Ovary (tissue), 9 donors: ENCODE measurements around the gene IL21R. TPM values are rescaled to one million over a fixed set of nuclear protein-coding genes. Genes with fewer than 3 reads are reported as not detected.

Source experiments
- DNase-seq, 5 donors: peaks; one replicate each; pipeline ENCODE4 v3.0.0-alpha.2; 2019 to 2020
- H3K27ac ChIP-seq, 2 donors: fragments of 200-600 bp; one replicate each; pipeline versions ENCODE4 v1.5.1 to v1.8.0; 2019 to 2022
- H3K27me3 ChIP-seq: fragments of 200-600 bp; one replicate; pipeline ENCODE4 v1.8.0; 2022
- H3K36me3 ChIP-seq: fragments of 200-600 bp; sonication (generic); one replicate; pipeline ENCODE4 v1.5.1; 2019
- H3K4me1 ChIP-seq: one replicate; pipeline ENCODE4 v1.8.1; 2013; ENCODE audit warnings: mild to moderate bottlenecking, moderate library complexity; ENCODE audit not compliant: insufficient read depth
- H3K4me3 ChIP-seq: fragments of 200-600 bp; sonication (generic); one replicate; pipeline ENCODE4 v1.5.1; 2017
- H3K9me3 ChIP-seq, 2 donors: fragments of 200-600 bp in 1 of 2; sonication (generic) in 1 of 2; one replicate each; pipeline versions ENCODE4 v1.5.1 to v1.8.1; 2013 to 2019; ENCODE audit warnings: mild to moderate bottlenecking in 1 of 2, moderate library complexity in 1 of 2
- EP300 ChIP-seq: sonication (generic); formaldehyde crosslinking; IDR thresholded peaks from one replicate; pipeline ENCODE4 v1.6.1; 2017; ENCODE audit warnings: antibody characterized with exemption
- POLR2A ChIP-seq: fragments of 450-650 bp; IDR thresholded peaks from one replicate; pipeline ENCODE4 v1.6.1; 2017; ENCODE audit warnings: antibody characterized with exemption, mild to moderate bottlenecking, moderate library complexity
- WGBS, 3 donors: extraction: QIAGEN DNeasy Blood & Tissue Kit in 1 of 3; methylation state at CpG; one replicate each; pipeline versions ENCODE4 v1.1.5 to v1.1.7; 2013 to 2017; 5-methylcytosine and 5-hydroxymethylcytosine counted together
- intact Hi-C, 4 donors: fragments of 100-400 bp; cut with DNase I; formaldehyde crosslinking; loops; one replicate each; pipeline versions ENCODE4 v1.11.0 to v1.15.1; 2022 to 2023
- polyA plus RNA-seq, 2 donors: library from polyadenylated mRNA; stranded (reverse); fragments of 200-250 nt in 1 of 2; fragments of 350-450 nt in 1 of 2; fragmentation: Illumina TruSeq in 1 of 2; extraction: RNeasy Lipid Tissue Mini Kit (QIAGEN cat#74804) in 1 of 2; gene quantifications; one replicate each; pipeline ENCODE4 v1.2.3, GENCODE V29; 2013 to 2014
- total RNA-seq, 7 donors: library from RNA; depleted of rRNA in 2 of 7; stranded (reverse); fragments of >200 nt in 2 of 7; fragmentation: NEBNext Ultra II Directional in 3 of 7; extraction: Animal tissue kit (Norgen Biotek cat#: 25700) in 3 of 7; gene quantifications; one replicate each; pipeline versions ENCODE4 v1.1.0 to v1.2.4, GENCODE V29; 2016 to 2023
- TF ChIP-seq, protein P1 (sequence below), 3 donors: fragments of 450-650 bp in 2 of 3; fragments of 200-600 bp in 1 of 3; IDR thresholded peaks; one replicate each; pipeline versions ENCODE4 v1.5.1 to v1.8.0; 2016 to 2022; ENCODE audit warnings: antibody characterized with exemption in 3 of 3, mild to moderate bottlenecking in 1 of 3
- donor health status: DM: no; HTN: no; CAD: no; lungs with moderate emphysema.
- donor health status: DM: no; HTN: no; CAD: no.
- donor health status: Bipolar disorder and iron deficiency.
- donor health status: DM: yes; HTN: yes; CAD: no.
- donor health status: DM: no; HTN: no; CAD: no.
- donor health status: DM: yes; HTN: yes; CAD: no.

IL21R gene
- total and polyA plus RNA-seq, 9 donors = 0.01 to 1.00 (median 0.23) TPM; not detected in 2

- no peaks in the 10 kb centered on the region for H3K27me3 ChIP-seq
- 74 to 84% (median 79%) methylated on average over 11 of the region's 11 CpGs for WGBS, 3 donors
These were observed 27.4 kb downstream of the IL21R start for GRCh38 chr16:27429330-27429871.

DNA sequence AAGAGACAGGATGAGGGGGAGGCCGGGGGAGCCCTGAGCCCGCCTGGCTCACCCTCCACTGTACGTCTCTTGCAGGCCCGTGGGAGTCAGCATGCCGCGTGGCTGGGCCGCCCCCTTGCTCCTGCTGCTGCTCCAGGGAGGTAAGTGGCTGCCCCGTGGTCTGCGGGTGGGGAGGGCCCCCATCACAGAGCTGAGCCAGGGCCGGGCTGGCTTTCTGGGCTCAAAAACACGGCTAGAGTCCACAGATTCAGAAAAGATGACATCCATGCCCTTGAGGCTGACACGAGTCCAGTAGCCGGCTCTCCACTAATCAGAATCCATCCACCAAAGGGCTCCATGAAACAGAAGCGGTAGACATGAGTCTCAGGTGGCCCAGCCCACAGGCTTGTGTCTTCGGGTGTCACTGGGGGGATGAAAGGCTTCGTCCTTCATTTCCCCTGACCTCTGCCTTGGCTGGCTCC, 28.0 kb downstream of the IL21R start:
- WGBS, 3 donors = 9 to 19% (median 13%) methylated on average over 16 of the region's 16 CpGs
- no peak for TF ChIP-seq POLR2A
- Histone ChIP-seq H3K4me3 (no peak overlapping the region), H3K4me1 (no peaks in the 10 kb centered on the region), H3K27me3 (no peaks in the 10 kb centered on the region), H3K9me3 (no peaks in the 10 kb centered on the region), H3K36me3 (no peaks in the 10 kb centered on the region), H3K27ac (no peak overlapping the region)
- DNase-seq = peak in 2 of 5 donors; percentile 2 to 3
- intact Hi-C loops = no loop called here

More at GRCh38 chr16:27429330-27429871, 27.4 kb downstream of the IL21R start:
- H3K4me3 ChIP-seq = no peak overlapping the region
- TF ChIP-seq EP300 = no peak
- DNase-seq = peak in 1 of 5 donors; percentile 6
- no peaks in the 10 kb centered on the region for H3K4me1 ChIP-seq
- no peaks in the 10 kb centered on the region for H3K9me3 ChIP-seq
- no peak overlapping the region for H3K27ac ChIP-seq
- no peaks in the 10 kb centered on the region for H3K36me3 ChIP-seq
- intact Hi-C loops = no loop called here

- H3K4me3 ChIP-seq = no peak overlapping the region
- peak in 1 of 5 donors; percentile 1 for DNase-seq
- no peaks in the 10 kb centered on the region for H3K4me1 ChIP-seq
- H3K9me3 ChIP-seq = no peaks in the 10 kb centered on the region
- no peaks in the 10 kb centered on the region for H3K36me3 ChIP-seq
- TF ChIP-seq EP300 = no peak
- TF ChIP-seq, protein P1, sequence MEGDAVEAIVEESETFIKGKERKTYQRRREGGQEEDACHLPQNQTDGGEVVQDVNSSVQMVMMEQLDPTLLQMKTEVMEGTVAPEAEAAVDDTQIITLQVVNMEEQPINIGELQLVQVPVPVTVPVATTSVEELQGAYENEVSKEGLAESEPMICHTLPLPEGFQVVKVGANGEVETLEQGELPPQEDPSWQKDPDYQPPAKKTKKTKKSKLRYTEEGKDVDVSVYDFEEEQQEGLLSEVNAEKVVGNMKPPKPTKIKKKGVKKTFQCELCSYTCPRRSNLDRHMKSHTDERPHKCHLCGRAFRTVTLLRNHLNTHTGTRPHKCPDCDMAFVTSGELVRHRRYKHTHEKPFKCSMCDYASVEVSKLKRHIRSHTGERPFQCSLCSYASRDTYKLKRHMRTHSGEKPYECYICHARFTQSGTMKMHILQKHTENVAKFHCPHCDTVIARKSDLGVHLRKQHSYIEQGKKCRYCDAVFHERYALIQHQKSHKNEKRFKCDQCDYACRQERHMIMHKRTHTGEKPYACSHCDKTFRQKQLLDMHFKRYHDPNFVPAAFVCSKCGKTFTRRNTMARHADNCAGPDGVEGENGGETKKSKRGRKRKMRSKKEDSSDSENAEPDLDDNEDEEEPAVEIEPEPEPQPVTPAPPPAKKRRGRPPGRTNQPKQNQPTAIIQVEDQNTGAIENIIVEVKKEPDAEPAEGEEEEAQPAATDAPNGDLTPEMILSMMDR (IDR thresholded peaks at IDR 0.05) = no peak
- TF ChIP-seq POLR2A = no peak
- WGBS, 3 donors = 70 to 79% (median 76%) methylated on average over 7 of the region's 7 CpGs
- H3K27me3 ChIP-seq = no peaks in the 10 kb centered on the region
- H3K27ac ChIP-seq = no peak overlapping the region
- intact Hi-C loops = no loop called here
These were observed 28.5 kb downstream of the IL21R start for GRCh38 chr16:27430512-27430911.

DNA sequence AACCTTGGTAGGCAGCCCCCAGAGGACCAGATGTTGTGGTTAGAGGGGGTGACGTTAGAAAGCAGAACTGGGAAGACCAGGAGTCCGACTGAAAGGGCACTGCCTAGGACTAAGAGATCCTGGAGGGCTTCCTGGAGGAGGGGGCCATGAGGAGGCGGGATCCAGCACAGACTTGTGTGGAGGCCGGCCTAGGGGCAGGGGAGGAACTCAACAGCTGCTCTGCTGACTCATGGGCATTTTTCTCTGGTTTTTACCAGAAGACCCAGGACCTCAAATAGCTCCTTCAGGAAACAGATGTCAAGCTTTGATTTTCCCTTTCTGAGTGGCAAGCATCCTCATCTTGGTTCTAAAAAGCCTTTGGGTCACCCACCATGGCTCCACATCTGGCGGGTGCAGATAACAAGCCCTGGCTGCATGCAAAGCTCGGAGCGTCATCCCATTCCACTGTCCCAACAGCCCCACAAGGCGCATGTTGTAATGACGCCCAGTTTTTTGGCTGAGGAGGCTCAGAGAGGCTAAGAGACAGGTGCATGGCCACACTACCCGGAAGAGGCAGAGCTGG, 29.0 kb downstream of the IL21R start:
- Histone ChIP-seq H3K27me3 (no peaks in the 10 kb centered on the region), H3K9me3 (no peaks in the 10 kb centered on the region), H3K27ac (no peak overlapping the region), H3K4me1 (no peaks in the 10 kb centered on the region), H3K36me3 (no peaks in the 10 kb centered on the region), H3K4me3 (no peak overlapping the region)
- TF ChIP-seq, protein P1 (IDR thresholded peaks at IDR 0.05) = no peak
- TF ChIP-seq EP300 (no peak), POLR2A (no peak)
- DNase-seq = peak in 2 of 5 donors; percentile 1 to 8
- intact Hi-C loops = no loop called here
- WGBS, 3 donors = 72 to 83% (median 74%) methylated on average over 10 of the region's 10 CpGs

DNA sequence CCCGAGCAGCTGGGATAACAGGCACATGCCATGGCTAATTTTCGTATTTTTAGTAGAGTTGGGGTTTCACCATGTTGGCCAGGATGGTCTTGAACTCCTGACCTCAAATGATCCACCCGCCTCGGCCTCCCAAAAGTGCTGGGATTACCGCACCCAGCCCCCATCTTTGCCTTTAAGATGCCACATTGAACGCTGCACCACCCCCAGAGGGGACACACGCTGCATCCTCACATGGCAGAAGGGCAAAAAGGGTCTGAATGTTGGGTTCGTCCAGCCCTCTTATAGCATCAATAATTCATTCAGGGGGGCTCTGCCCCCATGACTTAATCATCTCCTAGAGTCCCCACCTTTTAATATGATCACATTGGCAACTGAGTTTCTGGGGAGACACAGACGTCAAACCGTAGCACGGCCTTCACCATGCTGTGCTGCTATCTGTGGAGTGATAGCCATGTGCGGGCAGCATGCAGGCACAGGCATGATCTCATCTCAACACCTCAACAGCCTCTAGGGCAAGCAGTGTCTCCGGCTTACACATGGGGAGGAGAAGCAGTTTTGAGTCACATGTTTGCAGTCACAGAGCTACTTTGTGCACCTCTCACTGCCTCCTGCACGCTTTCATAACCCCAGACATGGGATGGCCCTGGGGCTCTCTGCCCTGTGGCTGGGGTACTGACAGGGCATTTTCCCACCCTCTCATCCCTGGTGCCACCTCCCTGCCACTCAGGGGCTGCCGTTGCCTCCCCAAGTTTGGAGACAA, 30.0 kb downstream of the IL21R start:
- WGBS, 3 donors = 68 to 80% (median 76%) methylated on average over 15 of the region's 15 CpGs
- TF ChIP-seq, protein P1 (IDR thresholded peaks at IDR 0.05) = no peak
- no peak for TF ChIP-seq EP300
- no peak for TF ChIP-seq POLR2A
- intact Hi-C loops = no loop called here
- peak in 2 of 5 donors; percentile 1 to 3 for DNase-seq
- Histone ChIP-seq H3K4me1 (no peaks in the 10 kb centered on the region), H3K9me3 (no peaks in the 10 kb centered on the region), H3K4me3 (no peak overlapping the region), H3K36me3 (no peaks in the 10 kb centered on the region), H3K27ac (no peak overlapping the region), H3K27me3 (no peaks in the 10 kb centered on the region)
